HG03469 (cell line): ENCODE measurements around the gene OR12D3.
"Not testable (repeated sequence)": the region's sequence is repeated elsewhere in the genome, so short reads cannot be mapped to it uniquely, and the experiment has no call there.

ENCODE experiments used
- ATAC-seq: cut with Tn5 transposase; IDR thresholded peaks from one replicate; pipeline ENCODE4 v1.9.1; 2021; ENCODE audit warnings: mild to moderate bottlenecking, moderate library complexity, moderate number of reproducible peaks; ENCODE audit not compliant: unreplicated experiment

OR12D3 gene

DNA sequence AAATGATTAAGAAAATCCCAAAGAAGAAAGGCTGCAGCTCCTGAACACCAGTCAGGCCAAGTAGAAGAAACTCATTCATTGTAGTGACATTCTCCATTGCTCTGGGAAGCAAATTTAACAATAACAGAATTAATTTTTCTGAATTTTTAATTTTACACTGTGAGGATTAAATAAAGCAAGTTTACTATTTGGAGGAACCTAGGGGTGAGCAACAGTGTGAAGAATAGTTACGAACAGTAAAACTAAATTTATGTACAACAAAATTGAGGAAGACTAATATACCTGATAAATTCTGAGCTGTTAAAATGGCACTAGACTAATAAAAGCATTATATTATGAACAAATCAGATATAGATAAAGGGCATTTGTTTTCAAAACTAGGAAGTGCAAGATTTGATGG is at the start of gene OR12D3:
OR12D3 (minus strand) TSS at position 101 of the 400 bp plus-strand sequence; CDS start at position 97, 4 bp downstream.
- no peak for ATAC-seq

GRCh38 chr6:29424575-29424974 is 49.5 kb upstream of the OR12D3 start:
- no peak for ATAC-seq

DNA sequence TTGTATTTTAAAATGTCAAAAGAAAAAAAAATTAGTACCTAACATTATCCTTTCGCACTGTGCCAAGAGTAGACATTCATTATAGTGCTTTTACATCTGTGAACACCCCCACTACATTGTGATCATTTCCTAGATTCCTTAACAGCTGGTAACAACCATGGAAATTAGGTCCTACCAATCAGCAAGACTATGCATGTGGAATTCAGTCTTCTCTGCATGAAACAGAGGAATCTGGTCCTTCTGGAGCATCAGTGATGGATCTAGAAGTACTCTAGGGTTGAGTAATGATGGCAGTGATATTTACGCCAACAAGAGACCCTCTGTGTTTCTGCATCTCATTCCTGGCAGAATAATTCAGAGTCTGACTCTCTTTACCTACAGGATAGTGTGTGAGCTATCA is 49.1 kb upstream of the OR12D3 start:
- ATAC-seq: no peak

DNA sequence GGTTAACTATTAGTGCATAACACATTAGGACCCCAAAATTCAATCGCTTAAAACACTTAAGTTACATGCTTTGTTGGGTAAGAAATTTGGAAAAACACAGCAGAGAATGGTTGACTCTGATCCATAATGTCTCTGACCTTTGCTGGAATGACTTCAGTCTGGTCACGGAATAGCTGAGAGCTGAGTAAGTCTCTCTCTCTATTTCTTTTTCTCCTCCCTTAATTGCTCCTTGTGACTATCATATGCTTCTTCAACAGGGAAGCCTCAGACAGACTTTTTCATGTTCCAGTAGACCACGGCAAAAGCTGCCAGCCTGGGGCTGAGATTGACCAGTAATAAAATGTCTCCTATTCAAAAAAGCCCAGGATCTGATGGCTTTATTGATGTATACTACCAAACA is 44.4 kb upstream of the OR12D3 start:
- no peak for ATAC-seq

DNA sequence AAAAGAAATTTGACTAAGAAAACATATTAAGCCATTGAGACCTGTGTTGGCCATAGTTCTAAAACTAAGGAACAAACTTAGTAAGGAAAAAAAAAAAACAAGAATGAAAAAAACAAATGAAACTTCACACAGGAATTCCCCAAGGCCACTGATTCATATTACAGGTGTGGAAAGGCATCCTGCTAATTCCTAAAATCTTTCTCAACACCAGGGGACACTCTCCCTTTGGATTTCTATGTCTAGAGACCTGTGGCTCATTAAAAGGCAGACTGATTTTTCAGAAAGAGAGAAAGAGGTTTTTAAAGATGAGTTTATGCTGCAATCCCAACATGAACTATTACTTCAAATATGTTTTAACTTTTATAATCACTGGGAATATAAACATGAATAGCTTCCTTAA is 39.5 kb upstream of the OR12D3 start, which contains the start of gene OR12D1:
OR12D1 (plus strand) TSS at position 341 of the 400 bp plus-strand sequence.
- ATAC-seq: no peak

- ATAC-seq: no peak
These were observed 28.7 kb upstream of the OR12D3 start for GRCh38 chr6:29403801-29404200.

- ATAC-seq: no peak
These were observed 24.4 kb upstream of the OR12D3 start for GRCh38 chr6:29399525-29399924.

DNA sequence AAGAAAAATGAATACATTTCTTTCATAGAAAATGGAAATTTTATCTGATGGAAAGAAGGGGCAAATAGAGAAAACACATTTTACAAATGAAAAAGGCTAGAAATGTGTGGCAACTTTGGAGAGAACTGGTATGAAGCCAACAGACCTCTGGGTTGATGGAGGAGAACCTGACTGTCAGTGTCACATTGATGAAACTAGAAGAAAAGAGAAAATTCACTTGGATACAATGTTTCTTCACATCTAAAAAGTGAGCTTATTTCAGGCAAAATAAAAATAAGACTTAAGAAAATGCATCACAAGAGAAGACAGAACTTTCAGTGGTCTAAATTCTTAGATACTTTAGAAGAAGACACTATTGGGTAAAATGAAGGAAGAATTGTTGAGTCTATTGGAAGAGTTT is 20.2 kb upstream of the OR12D3 start, which contains the start of gene OR12D2:
OR12D2 (plus strand) TSS at position 301 of the 400 bp plus-strand sequence. CDS start 1,069 bp downstream, outside the sequence.
- ATAC-seq: no peak

GRCh38 chr6:29388533-29388932 is 13.4 kb upstream of the OR12D3 start:
- ATAC-seq: no peak

DNA sequence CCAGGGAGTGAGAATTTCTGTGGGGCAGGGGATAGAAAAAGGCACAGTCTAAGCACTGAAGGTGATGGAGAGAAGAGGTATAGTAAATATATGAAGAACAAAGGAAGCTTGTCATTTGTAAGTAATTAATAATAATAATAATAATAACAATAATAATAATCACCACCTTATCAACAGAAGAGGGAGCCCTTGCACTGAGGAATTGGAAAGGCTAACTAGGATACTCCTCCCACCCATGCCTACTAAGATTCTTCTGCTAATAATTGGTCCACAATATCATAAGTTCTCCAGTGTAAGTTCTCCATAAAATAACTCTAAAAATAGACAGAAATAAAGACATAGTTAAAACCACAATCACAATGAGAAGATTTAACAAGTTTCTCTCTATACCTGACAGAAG is 912 bp upstream of the OR12D3 start:
- no peak for ATAC-seq

DNA sequence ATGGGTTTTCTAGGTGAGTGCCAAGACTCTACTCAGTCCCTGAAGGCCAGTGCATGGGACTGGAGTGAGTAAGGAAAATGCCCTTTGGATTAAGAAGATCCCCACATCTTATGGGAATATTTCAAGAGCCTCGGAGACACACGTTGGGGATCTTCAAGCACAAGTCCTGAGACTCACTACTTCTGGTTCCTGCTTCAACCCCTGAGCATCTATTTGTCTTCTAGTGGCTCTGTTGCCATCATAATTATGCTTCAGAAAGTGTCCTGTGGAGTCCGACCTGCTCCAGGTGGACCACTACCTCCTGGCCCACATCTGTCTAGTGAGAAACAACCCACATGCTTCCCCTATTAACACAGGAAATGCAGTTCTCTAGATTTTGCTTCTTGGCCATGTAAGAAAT is 6.3 kb downstream of the OR12D3 start, which contains the start of gene OR5V1:
OR5V1 (minus strand) TSS at position 101 of the 400 bp plus-strand sequence. CDS start 12,670 bp downstream, outside the sequence.
- ATAC-seq: no peak

GRCh38 chr6:29355603-29356002 is 19.5 kb downstream of the OR12D3 start:
- ATAC-seq: no peak

- no peak for ATAC-seq
These were observed 20.1 kb downstream of the OR12D3 start for GRCh38 chr6:29354980-29355379.

DNA sequence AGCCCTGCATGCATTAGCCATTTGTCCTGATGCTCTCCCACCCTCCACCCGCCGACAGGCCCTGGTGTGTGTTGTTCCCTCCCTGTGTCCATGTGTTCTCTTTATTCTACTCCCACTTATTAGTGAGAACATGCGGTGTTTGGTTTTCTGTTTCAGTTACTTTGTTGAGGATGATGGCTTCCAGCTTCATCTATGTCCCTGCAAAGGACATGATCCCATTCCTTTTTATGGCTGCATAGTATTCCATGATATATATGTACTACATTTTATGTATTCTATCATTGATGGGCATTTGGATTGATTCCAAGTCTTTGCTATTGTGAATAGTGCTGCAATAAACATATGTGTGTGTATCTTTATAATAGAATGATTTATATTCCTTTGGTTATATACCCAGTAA is 25.7 kb downstream of the OR12D3 start:
- not testable (repeated sequence) for ATAC-seq

- no peak for ATAC-seq
These were observed 29.7 kb downstream of the OR12D3 start for GRCh38 chr6:29345380-29345779.

GRCh38 chr6:29336269-29336668 is 38.8 kb downstream of the OR12D3 start:
- ATAC-seq: no peak

DNA sequence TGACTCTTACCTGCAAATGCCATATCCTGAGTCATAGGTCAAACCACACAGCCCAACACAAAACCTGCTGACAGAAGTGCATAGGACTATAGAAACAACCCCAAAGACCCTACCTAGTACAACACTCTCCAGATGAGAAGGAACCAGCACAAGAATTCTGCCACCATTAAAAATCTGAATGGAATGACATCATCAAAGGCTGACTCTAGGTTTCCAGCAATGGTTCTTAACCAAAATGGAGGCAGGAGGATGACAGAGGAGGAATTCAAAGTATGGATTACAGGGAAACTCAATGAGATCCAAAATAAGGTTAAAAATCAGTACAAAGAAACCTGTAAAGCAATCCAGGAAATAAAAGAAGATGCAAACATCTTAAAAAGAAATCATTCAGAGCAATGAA is 42.4 kb downstream of the OR12D3 start:
- no peak for ATAC-seq

DNA sequence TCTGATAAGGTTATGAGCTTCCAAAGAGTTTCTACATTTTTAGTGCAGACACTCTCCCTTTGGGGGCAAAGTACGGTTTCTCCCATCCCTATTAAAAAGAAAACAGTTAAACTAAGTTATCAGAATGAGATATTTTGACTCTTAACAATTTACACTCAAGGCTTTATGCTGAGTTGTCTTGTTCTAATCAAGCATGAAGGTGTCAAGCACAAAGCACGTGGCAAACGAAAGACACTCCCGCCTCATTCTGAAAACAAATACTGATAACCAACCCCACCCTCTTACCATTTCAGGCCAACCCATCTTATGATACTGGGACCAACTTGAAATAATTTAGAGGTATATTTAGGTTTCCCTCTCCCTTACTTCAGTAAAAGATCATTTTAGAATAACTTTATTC is 49.3 kb downstream of the OR12D3 start:
- ATAC-seq: no peak
